ENCODE results near the gene NACC1.

The NACC1 gene

DNA sequence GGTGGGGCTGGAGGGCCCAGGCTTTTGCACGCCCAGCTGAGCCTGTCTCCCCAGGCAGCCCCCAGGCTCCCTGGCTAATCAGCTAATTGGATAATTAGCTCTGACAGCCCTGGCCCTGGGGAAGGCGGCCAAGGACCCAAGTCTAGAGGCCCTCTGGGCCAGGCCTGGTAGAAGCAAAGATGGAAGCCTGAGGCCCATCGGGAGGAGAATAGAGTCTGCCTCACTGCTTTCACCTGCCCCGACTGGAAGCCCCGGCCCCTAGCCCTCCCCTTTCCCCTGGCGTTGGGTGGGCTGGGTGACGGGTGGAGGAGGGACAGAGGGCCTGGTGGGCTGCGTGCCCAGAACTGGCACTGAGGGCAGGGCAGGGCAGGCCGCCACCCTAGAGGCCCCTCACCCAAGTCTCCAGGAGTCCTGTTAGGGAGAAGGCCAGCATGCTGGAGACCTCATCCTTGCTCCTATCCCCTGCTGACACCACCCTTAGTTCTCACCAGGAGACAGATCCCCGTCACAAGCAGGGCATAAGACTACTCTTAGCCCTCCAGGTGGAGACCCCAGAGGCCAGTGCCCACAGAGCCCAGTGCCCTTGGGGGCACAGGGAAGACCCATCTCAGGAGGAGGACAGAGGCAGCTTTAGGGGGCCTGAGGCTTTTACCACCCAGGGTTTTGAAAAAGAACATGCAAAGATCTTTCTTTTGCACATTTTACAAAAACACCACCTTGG, 27.4 kb upstream of the NACC1 start:
- H3K79me2 ChIP-seq (ENCODE audit: control insufficient read depth, low read length): no peaks in the 10 kb centered on the region
- no peaks in the 10 kb centered on the region for H4K20me1 ChIP-seq (ENCODE audit: control insufficient read depth, insufficient read depth, low read depth, low read length)
- no peaks in the 10 kb centered on the region for H3K9me2 ChIP-seq (replicated peaks; ENCODE audit: control insufficient read depth, low read length)
- TF ChIP-seq EZH2phosphoT487 (IDR thresholded peaks at IDR 0.05; ENCODE audit: borderline replicate concordance, low read length): no peak
- TF ChIP-seq, protein P1, sequence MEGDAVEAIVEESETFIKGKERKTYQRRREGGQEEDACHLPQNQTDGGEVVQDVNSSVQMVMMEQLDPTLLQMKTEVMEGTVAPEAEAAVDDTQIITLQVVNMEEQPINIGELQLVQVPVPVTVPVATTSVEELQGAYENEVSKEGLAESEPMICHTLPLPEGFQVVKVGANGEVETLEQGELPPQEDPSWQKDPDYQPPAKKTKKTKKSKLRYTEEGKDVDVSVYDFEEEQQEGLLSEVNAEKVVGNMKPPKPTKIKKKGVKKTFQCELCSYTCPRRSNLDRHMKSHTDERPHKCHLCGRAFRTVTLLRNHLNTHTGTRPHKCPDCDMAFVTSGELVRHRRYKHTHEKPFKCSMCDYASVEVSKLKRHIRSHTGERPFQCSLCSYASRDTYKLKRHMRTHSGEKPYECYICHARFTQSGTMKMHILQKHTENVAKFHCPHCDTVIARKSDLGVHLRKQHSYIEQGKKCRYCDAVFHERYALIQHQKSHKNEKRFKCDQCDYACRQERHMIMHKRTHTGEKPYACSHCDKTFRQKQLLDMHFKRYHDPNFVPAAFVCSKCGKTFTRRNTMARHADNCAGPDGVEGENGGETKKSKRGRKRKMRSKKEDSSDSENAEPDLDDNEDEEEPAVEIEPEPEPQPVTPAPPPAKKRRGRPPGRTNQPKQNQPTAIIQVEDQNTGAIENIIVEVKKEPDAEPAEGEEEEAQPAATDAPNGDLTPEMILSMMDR (IDR thresholded peaks at IDR 0.05; ENCODE audit: low read depth, low read length, poor library complexity, severe bottlenecking): no peak
- H3K27ac ChIP-seq (ENCODE audit: low read depth, low read length): no peak overlapping the region
- no peaks in the 10 kb centered on the region for H3K9me3 ChIP-seq (ENCODE audit: control insufficient read depth, insufficient read depth, low read length)
- peaks cover 10% of the 10 kb centered on the region for H3F3A ChIP-seq (ENCODE audit: control insufficient read depth, insufficient read depth)
- H3K4me1 ChIP-seq (ENCODE audit: control insufficient read depth, low read length): peaks cover 25% of the 10 kb centered on the region
- 0 out of 2 replicates have a peak, but pooled peaks cover 4% of the 10 kb centered on the region for H3K27me3 ChIP-seq (ENCODE audit: control insufficient read depth, low read length)
- no peak overlapping the region for H3K4me2 ChIP-seq (ENCODE audit: low read length)
- H3K4me3 ChIP-seq (ENCODE audit: low read length): no peak overlapping the region
- no peaks in the 10 kb centered on the region for H3K36me3 ChIP-seq (ENCODE audit: control insufficient read depth, low read length)

DNA sequence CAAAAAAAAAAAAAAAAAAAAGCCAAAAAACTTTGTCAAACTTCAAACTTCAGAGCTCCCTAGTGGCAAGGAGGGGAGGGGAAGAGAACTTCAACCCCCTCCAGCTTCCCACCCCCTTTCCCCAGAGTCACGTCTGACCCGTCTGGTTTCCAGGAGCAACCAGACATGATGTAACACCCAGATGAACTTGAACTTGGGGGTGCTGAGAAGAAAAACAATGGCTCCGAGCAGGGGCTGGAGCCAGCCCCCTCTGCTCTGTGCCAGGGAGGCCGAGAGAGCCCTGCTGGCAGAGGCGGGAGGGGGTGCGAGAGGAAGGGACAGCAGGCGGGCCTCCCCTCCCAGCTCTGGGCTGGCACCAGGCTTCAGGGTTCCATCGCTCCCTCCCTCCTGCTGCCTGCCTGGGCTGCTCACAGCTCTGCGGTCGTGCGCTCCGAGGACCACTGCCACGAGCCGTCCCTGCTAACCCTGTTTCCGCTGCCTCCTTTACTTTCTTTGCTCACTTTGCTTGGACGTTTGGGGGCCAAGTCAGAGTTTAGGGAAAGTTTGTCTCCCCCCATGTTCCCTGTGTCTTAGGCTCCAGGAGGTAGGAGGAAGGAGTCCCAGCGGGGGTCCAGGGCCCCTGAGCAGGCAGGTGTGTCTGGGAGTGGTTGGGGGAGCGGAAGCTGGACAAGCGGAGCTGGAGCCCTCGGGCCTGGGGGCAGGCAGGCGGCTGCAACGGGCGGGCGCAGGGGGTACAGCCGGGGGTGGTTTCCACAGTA, 26.5 kb upstream of the NACC1 start:
- H4K20me1 ChIP-seq (ENCODE audit: control insufficient read depth, insufficient read depth, low read depth, low read length): no peaks in the 10 kb centered on the region
- no peak for TF ChIP-seq EZH2phosphoT487 (IDR thresholded peaks at IDR 0.05; ENCODE audit: borderline replicate concordance, low read length)
- TF ChIP-seq, protein P1 (IDR thresholded peaks at IDR 0.05; ENCODE audit: low read depth, low read length, poor library complexity, severe bottlenecking): no peak
- no peaks in the 10 kb centered on the region for H3K9me3 ChIP-seq (ENCODE audit: control insufficient read depth, insufficient read depth, low read length)
- H3K27ac ChIP-seq (ENCODE audit: low read depth, low read length): no peak overlapping the region
- peaks cover 14% of the 10 kb centered on the region for H3F3A ChIP-seq (ENCODE audit: control insufficient read depth, insufficient read depth)
- no peak overlapping the region for H3K4me2 ChIP-seq (ENCODE audit: low read length)
- H3K4me3 ChIP-seq (ENCODE audit: low read length): no peak overlapping the region
- no peaks in the 10 kb centered on the region for H3K36me3 ChIP-seq (ENCODE audit: control insufficient read depth, low read length)
- H3K79me2 ChIP-seq (ENCODE audit: control insufficient read depth, low read length): peaks cover 2% of the 10 kb centered on the region
- no peaks in the 10 kb centered on the region for H3K9me2 ChIP-seq (replicated peaks; ENCODE audit: control insufficient read depth, low read length)
- H3K4me1 ChIP-seq (ENCODE audit: control insufficient read depth, low read length): peaks cover 34% of the 10 kb centered on the region
- no peaks in the 10 kb centered on the region for H3K27me3 ChIP-seq (ENCODE audit: control insufficient read depth, low read length)

DNA sequence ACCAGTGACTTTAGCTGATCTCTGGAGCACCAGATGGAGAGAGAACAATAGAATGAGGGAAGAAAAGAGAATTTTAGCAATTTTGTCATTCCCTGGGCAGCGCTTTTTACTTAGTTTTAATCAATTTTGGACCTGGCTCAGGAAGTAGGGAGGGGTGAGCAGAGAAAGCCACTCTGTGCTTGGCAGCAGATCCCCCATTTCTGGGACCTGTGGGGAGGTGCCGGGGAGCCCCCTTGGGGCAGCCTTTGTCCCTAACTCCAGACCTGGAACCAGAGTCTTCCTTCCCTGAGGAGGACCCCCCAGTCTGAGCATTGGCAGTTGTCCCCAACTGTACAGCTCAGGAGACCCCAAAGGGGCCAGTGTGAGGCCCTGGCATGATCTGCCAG, 25.9 kb upstream of the NACC1 start:
- Histone ChIP-seq H3K4me1 (ENCODE audit: control insufficient read depth, low read length) (peaks cover 39% of the 10 kb centered on the region), H3K27ac (ENCODE audit: low read depth, low read length) (no peak overlapping the region), H3K9me3 (ENCODE audit: control insufficient read depth, insufficient read depth, low read length) (no peaks in the 10 kb centered on the region), H3K9me2 (replicated peaks; ENCODE audit: control insufficient read depth, low read length) (no peaks in the 10 kb centered on the region), H3K27me3 (ENCODE audit: control insufficient read depth, low read length) (no peaks in the 10 kb centered on the region), H3K79me2 (ENCODE audit: control insufficient read depth, low read length) (peaks cover 7% of the 10 kb centered on the region), H3K36me3 (ENCODE audit: control insufficient read depth, low read length) (no peaks in the 10 kb centered on the region), H4K20me1 (ENCODE audit: control insufficient read depth, insufficient read depth, low read depth, low read length) (no peaks in the 10 kb centered on the region), H3K4me3 (ENCODE audit: low read length) (no peak overlapping the region), H3K4me2 (ENCODE audit: low read length) (no peak overlapping the region), H3F3A (ENCODE audit: control insufficient read depth, insufficient read depth) (peaks cover 19% of the 10 kb centered on the region)
- no peak for TF ChIP-seq EZH2phosphoT487 (IDR thresholded peaks at IDR 0.05; ENCODE audit: borderline replicate concordance, low read length)
- TF ChIP-seq, protein P1 (IDR thresholded peaks at IDR 0.05; ENCODE audit: low read depth, low read length, poor library complexity, severe bottlenecking): no peak
